NCI-H2171 treated with DMSO at 0.1 percent for 48 hours (cell line): Measurements from ENCODE around the gene EIF1AY.
A peak's percentile ranks its signal among the peaks of the same experiment; 100 is the strongest.
"Not testable (repeated sequence)": the region's sequence is repeated elsewhere in the genome, so short reads cannot be mapped to it uniquely, and the experiment has no call there.

Source experiments
- DNase-seq: peaks from one replicate; lab custom pipeline; 2025; lab: John Stamatoyannopoulos, UW

The EIF1AY gene

GRCh38 chrY:20575531-20576121 is at the start of gene EIF1AY:
Gene EIF1AY (plus strand): TSS chrY:20575776. CDS start chrY:20575872, 96 bp downstream.
- DNase-seq: peak; percentile 93

- no peak for DNase-seq
Measured at GRCh38 chrY:20528435-20528834, 47.1 kb upstream of the EIF1AY start.

- no peak for DNase-seq
Measured at GRCh38 chrY:20538186-20538585, 37.4 kb upstream of the EIF1AY start.

- no peak for DNase-seq
Measured at GRCh38 chrY:20538933-20539332, 36.6 kb upstream of the EIF1AY start.

- no peak for DNase-seq
Measured at GRCh38 chrY:20544451-20544960, 31.1 kb upstream of the EIF1AY start.

GRCh38 chrY:20546071-20546470 is 29.5 kb upstream of the EIF1AY start:
- DNase-seq: no peak

- DNase-seq: no peak
Measured at GRCh38 chrY:20549289-20549688, 26.3 kb upstream of the EIF1AY start.

GRCh38 chrY:20551840-20552239 is 23.7 kb upstream of the EIF1AY start:
- DNase-seq: no peak

GRCh38 chrY:20552764-20553323 is 22.7 kb upstream of the EIF1AY start:
- DNase-seq: not testable (repeated sequence)

- no peak for DNase-seq
Measured at GRCh38 chrY:20555820-20556219, 19.8 kb upstream of the EIF1AY start.

- DNase-seq: peak; percentile 0
Measured at GRCh38 chrY:20558677-20559076, 16.9 kb upstream of the EIF1AY start.

- DNase-seq: no peak
Measured at GRCh38 chrY:20559873-20560512, 15.6 kb upstream of the EIF1AY start.

GRCh38 chrY:20571306-20571705 is 4.3 kb upstream of the EIF1AY start:
- DNase-seq: no peak

GRCh38 chrY:20576506-20576905 is 930 bp downstream of the EIF1AY start:
- DNase-seq: peak; percentile 4

- no peak for DNase-seq
Measured at GRCh38 chrY:20578206-20578605, 2.6 kb downstream of the EIF1AY start.

GRCh38 chrY:20581687-20582086 is 6.1 kb downstream of the EIF1AY start:
- no peak for DNase-seq

GRCh38 chrY:20586161-20586560 is 10.6 kb downstream of the EIF1AY start:
- DNase-seq: no peak
